ENCODE data around the gene PML.

DNA sequence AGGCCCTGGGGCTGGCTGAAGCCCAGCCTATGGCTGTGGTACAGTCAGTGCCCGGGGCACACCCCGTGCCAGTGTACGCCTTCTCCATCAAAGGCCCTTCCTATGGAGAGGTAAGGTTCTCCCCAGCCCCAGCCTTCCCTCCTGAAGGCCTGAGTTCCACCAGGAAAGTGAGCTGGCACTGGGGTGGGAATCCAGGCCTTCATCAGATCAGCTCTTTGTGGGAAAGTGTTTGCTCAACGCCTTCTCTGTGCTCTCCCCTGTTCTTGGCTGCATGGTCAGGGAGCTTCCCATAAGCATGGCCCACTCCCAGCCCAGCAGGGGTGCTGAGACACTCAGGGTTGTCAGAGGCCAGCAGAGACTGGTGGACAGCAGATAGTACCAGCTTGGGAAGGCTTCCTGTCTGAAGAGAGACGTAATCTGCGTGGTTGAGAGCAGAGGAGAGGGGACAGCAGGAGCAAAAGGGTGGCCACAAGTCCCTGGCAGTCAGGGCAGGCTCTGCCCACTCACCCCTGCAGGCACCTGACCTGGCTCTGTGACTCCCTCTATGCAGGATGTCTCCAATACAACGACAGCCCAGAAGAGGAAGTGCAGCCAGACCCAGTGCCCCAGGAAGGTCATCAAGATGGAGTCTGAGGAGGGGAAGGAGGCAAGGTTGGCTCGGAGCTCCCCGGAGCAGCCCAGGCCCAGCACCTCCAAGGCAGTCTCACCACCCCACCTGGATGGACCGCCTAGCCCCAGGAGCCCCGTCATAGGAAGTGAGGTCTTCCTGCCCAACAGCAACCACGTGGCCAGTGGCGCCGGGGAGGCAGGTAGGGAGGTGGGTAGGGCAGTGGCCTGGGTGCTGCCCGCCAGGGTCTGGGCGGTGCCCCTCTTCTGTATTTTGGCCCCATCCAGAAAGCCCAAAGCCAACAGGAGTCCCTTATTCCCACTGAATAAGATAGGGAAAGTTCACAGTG lies 38.4 kb downstream of the PML start:
- TF ChIP-seq JUND (IDR thresholded peaks at IDR 0.05) (no peak), NR2F2 (IDR thresholded peaks at IDR 0.05) (no peak), HNF4A (conservative IDR thresholded peaks at IDR 0.05) (no peak), GABPA (IDR thresholded peaks at IDR 0.05 in 1 of 2, conservative IDR thresholded peaks at IDR 0.05 in 1 of 2) (no peak), RXRA (IDR thresholded peaks at IDR 0.05) (no peak), TAF1 (conservative IDR thresholded peaks at IDR 0.05) (no peak), YY1 (IDR thresholded peaks at IDR 0.05) (no peak), HNF4G (IDR thresholded peaks at IDR 0.05) (no peak)
- TF ChIP-seq, protein P1, sequence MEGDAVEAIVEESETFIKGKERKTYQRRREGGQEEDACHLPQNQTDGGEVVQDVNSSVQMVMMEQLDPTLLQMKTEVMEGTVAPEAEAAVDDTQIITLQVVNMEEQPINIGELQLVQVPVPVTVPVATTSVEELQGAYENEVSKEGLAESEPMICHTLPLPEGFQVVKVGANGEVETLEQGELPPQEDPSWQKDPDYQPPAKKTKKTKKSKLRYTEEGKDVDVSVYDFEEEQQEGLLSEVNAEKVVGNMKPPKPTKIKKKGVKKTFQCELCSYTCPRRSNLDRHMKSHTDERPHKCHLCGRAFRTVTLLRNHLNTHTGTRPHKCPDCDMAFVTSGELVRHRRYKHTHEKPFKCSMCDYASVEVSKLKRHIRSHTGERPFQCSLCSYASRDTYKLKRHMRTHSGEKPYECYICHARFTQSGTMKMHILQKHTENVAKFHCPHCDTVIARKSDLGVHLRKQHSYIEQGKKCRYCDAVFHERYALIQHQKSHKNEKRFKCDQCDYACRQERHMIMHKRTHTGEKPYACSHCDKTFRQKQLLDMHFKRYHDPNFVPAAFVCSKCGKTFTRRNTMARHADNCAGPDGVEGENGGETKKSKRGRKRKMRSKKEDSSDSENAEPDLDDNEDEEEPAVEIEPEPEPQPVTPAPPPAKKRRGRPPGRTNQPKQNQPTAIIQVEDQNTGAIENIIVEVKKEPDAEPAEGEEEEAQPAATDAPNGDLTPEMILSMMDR (IDR thresholded peaks at IDR 0.05; ENCODE audit: low read depth, low read length, missing input control): no peak
- TF ChIP-seq, protein P2, sequence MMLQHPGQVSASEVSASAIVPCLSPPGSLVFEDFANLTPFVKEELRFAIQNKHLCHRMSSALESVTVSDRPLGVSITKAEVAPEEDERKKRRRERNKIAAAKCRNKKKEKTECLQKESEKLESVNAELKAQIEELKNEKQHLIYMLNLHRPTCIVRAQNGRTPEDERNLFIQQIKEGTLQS (IDR thresholded peaks at IDR 0.05): no peak
- TF ChIP-seq, protein P3, sequence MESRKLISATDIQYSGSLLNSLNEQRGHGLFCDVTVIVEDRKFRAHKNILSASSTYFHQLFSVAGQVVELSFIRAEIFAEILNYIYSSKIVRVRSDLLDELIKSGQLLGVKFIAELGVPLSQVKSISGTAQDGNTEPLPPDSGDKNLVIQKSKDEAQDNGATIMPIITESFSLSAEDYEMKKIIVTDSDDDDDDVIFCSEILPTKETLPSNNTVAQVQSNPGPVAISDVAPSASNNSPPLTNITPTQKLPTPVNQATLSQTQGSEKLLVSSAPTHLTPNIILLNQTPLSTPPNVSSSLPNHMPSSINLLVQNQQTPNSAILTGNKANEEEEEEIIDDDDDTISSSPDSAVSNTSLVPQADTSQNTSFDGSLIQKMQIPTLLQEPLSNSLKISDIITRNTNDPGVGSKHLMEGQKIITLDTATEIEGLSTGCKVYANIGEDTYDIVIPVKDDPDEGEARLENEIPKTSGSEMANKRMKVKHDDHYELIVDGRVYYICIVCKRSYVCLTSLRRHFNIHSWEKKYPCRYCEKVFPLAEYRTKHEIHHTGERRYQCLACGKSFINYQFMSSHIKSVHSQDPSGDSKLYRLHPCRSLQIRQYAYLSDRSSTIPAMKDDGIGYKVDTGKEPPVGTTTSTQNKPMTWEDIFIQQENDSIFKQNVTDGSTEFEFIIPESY (IDR thresholded peaks at IDR 0.05): no peak
- TF ChIP-seq, protein P4, sequence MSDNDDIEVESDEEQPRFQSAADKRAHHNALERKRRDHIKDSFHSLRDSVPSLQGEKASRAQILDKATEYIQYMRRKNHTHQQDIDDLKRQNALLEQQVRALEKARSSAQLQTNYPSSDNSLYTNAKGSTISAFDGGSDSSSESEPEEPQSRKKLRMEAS (IDR thresholded peaks at IDR 0.05): no peak
- TF ChIP-seq, protein P5, sequence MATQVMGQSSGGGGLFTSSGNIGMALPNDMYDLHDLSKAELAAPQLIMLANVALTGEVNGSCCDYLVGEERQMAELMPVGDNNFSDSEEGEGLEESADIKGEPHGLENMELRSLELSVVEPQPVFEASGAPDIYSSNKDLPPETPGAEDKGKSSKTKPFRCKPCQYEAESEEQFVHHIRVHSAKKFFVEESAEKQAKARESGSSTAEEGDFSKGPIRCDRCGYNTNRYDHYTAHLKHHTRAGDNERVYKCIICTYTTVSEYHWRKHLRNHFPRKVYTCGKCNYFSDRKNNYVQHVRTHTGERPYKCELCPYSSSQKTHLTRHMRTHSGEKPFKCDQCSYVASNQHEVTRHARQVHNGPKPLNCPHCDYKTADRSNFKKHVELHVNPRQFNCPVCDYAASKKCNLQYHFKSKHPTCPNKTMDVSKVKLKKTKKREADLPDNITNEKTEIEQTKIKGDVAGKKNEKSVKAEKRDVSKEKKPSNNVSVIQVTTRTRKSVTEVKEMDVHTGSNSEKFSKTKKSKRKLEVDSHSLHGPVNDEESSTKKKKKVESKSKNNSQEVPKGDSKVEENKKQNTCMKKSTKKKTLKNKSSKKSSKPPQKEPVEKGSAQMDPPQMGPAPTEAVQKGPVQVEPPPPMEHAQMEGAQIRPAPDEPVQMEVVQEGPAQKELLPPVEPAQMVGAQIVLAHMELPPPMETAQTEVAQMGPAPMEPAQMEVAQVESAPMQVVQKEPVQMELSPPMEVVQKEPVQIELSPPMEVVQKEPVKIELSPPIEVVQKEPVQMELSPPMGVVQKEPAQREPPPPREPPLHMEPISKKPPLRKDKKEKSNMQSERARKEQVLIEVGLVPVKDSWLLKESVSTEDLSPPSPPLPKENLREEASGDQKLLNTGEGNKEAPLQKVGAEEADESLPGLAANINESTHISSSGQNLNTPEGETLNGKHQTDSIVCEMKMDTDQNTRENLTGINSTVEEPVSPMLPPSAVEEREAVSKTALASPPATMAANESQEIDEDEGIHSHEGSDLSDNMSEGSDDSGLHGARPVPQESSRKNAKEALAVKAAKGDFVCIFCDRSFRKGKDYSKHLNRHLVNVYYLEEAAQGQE (IDR thresholded peaks at IDR 0.05): no peak

Data from liver (tissue), 3 donors.